GM19372 (cell line): Measurements from ENCODE around the gene RALGAPA1.
A peak's percentile ranks its signal among the peaks of the same experiment; 100 is the strongest.

Source experiments
- ATAC-seq: cut with Tn5 transposase; IDR thresholded peaks from one replicate; pipeline ENCODE4 v1.9.1; 2021; ENCODE audit warnings: mild to moderate bottlenecking, low read depth, moderate library complexity; ENCODE audit not compliant: unreplicated experiment

The RALGAPA1 gene

DNA sequence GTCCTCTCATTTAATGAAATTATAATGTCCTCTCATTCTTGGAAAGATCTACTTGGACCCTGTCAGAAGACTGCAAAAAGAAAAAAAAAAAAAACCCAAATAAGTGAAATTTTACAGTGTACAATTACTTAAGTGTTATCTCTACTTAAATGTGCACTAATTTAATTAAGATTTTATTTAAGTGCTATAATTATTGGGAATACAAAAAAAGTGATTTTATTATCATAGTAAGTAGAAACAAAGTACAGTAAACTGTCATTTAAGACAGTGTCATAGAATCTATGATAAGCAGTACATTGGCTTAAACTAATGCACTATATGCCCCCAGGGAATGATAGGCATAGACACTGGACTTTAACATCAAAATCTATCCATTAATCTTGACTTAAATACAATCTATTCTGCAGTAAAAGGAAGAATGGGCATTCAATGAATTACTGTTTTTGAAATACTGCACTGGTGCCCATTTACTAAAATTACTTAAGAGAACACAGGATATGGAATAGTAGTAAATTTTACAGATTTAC is 251.8 kb downstream of the RALGAPA1 start:
- ATAC-seq, result no peak

DNA sequence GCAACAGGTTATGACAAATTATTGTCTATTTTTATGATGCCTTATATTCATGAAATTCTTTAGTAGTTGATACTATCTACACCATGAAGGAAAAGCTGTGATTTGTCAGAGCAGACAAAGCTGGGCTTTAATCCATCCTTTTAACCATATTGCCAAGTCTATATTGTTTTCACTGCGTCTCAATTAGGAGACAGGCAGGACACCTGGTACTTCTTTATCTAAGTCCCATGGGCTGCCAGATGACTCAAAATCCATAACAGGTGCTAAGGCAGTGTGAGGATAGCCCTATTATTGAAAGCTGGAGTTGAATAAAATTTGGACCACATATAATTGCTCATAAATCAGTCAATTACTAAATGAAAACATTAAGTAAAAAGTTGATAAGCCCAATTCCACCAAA is 252.5 kb downstream of the RALGAPA1 start:
- no peak for ATAC-seq

DNA sequence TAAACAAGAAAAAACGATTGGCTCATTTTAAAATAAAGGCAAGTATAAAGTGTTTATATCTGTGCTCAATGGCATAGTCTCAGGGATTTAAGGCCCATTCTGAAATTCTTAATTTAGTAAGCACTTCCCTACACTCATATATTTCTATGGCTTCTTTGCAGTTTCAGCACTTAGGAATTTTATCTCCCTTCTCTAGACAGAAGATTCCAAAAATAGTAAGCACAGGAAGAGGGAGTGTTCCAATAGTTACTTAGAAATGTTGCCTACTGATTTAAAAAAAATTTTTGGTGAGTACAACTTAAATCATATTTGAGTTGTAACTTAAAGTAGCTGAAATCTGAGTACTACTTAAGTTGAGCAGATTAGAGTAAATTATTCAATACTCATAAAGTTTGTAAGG is 255.3 kb downstream of the RALGAPA1 start:
- no peak for ATAC-seq

DNA sequence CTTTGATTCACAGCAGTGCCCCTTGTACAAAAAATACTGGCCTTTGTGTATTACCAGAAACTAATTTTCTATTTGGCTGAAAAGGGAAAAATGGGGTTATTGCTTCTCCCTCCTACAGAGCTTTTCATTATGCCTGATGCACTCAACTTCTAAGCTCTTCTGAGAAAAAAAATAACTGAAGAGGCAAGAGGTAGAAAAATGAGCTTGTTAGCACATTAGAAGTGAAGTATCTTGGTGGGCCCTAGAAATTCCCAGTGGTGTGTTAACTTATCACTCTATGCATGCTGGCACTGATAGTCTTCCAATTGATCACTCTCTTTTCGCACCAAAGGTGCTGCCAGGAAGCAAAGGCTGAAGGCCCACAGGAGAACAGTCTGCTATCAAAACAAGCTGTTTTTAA is 258.0 kb downstream of the RALGAPA1 start:
- ATAC-seq, result no peak

DNA sequence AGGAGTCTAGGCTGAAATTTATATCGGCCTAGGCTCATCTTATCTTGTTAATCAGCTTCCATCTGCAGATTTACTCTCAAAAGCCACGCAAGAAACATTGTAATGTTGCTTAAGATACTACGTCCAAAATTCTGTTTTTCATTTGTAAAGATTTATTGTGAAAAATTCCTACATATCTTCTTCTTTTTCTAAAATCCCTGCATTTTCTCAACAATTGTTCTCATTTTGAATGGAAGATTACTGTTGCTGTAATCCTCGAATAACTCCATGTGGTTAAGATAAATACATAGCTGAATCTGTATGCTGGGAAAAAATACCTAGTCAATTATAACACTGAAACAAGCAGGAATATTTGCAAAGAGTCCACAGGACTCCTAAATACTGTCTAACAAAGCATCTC is 259.5 kb downstream of the RALGAPA1 start:
- no peak for ATAC-seq

DNA sequence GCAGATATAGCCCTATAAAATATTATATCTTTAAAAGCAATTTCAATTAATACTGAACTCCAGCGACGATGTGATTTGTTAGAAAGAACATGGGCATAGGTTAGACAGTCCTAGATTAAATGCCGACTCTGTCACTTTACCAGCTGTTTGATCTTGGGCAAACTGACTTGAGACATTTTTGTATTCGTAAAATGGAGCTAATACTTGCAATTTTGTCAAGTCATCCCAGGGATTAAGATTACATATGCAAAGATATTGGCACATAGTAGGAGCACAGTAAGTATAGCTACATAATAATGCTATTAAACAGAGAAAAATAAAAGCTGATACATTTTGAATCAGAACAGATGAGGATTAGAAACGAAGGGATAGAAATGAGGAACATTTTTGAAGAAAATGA is 266.1 kb downstream of the RALGAPA1 start:
- no peak for ATAC-seq

DNA sequence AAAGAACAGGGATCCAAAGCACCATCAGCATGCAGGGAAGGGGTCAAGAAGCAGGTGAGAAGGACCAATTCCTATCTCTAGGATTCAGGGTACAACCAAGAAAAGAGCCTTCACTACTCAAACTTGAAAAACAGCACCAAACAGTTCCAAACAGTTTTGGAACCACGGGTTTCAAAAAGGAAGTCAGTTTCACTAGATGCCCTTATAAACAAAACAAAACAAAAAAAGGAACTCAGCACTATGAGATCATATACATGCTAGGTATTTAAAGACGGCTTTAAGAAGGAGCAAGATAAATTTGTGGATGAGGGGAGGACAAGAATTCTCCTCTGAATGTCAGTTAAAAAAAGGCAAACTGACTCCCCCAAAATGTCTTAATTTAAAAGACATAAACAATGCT is 269.1 kb downstream of the RALGAPA1 start:
- ATAC-seq, result no peak

DNA sequence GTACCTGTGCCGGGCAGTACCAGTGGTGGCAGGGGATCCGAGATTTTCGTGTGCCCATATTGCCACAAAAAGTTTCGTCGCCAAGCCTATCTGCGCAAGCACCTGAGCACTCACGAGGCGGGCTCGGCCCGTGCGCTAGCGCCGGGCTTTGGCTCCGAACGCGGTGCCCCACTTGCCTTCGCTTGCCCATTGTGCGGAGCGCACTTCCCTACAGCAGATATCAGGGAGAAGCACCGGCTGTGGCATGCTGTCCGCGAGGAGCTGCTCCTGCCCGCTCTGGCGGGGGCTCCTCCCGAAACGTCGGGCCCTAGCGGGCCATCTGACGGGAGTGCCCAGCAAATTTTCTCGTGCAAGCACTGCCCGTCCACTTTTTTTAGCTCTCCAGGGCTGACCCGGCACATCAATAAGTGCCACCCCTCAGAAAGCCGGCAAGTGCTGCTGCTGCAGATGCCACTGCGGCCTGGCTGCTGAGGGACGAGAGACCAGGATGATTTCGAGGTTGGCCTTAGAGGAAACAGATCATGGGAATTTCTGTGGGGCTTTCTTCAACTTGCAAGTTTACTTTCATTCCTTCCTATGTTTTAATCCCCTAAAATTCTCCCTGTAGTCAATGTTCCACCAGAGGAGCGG is 273.5 kb downstream of the RALGAPA1 start:
- no peak for ATAC-seq

DNA sequence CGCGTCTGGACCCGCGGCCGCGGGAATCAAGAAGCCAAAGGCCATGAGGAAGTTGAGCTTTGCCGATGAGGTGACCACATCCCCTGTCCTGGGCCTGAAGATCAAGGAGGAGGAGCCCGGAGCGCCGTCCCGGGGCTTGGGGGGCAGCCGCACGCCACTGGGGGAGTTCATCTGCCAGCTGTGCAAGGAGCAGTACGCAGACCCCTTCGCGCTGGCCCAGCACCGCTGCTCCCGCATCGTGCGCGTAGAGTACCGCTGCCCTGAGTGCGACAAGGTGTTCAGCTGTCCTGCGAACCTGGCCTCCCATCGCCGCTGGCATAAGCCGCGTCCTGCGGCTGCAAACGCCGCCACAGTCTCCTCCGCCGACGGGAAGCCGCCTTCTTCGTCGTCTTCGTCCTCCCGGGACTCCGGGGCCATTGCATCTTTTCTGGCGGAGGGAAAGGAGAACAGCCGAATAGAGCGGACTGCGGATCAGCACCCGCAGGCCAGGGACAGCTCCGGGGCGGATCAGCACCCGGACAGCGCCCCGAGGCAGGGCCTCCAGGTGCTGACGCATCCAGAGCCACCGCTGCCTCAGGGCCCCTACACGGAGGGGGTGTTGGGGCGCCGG is 274.1 kb downstream of the RALGAPA1 start:
- peak; percentile 46 for ATAC-seq

DNA sequence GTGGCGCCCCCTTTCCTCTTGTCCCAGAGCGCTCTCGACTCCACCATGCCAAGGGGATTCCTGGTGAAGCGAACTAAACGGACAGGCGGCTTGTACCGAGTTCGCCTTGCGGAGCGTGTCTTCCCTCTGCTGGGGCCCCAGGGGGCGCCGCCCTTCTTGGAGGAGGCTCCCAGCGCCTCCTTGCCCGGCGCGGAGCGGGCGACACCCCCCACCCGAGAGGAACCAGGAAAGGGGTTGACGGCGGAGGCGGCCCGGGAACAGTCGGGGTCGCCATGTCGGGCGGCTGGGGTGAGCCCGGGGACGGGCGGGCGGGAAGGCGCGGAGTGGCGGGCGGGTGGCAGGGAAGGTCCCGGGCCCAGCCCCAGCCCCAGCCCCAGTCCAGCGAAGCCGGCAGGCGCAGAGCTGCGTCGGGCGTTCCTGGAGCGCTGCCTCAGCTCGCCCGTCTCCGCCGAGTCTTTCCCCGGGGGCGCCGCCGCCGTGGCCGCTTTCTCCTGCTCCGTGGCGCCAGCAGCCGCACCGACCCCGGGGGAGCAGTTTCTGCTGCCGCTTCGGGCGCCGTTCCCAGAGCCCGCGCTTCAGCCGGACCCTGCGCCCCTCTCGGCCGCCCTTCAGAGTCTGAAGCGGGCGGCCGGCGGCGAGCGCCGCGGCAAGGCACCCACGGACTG is 274.8 kb downstream of the RALGAPA1 start:
- peak; percentile 8 for ATAC-seq

DNA sequence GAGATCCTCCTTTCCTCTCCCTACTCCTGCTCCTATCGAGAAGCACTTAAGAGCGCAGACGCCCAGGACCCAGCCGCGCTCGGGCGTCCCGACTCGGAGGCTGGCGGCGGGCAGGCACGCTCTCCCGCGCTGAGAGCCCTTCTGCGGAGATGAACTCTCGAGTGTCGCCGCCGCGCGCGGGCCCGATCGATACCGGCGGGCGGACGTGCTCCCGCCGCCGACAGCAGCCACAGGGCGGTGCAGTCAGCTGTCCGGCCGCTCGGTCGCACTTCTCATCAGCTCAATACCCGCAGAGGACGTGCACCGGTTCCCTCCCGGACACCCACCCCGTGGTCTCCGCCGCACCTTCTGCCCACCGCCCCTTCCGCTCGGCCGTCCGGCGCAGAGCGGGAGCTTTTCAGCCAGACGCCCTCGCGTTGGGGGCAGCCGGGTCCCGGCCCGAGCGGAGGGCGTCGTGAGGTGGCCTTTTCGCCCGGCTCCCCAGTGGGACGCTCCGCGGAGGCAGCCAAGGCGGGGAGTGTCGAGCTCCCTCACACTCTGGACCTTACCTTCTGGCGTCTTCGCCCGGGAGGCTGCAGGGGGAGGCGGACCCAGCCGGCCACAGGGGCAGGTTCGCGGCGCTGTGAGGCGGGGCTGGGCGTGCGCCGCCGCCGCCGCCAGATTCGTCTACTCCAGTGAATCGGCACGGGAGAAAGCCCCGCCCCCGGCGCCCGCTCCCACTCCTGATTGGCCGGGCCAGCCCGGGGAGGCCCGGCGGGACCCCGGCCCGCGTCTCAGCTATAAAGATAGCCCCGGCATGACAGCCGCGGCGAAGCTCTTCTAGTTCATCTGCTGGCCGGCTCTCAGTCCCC is 275.5 kb downstream of the RALGAPA1 start, which contains the start of gene INSM2:
INSM2 (plus strand) TSS at position 808 of the 851 bp plus-strand sequence. CDS start 89 bp downstream, outside the sequence.
- ATAC-seq, result peak; percentile 80

DNA sequence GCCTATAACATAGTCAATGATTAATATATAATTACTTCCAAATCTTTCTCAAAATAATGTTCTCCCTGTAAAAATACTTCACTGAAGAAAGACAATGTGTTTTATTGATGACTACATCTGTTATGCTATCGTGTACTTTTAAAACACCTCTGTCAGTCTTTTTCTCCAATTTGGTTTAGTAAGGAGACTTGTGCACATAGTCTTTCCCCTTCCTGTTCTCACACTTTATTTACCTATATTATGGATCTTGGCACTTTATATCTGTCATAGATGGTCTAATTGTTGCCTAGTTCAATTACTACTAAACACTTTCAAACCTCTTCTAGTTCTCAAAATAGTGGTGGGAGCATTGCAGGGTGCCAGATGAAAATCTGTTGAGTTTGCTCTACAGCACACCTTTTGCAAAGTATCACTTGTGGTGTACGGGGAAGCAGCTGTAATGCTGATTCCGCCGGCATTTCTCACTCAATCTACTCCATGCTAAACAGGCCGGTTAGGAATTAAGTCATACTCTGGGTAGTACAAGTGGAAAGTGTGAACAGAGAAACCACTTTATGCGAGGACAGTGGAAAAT is 276.2 kb downstream of the RALGAPA1 start:
- peak; percentile 0 for ATAC-seq

DNA sequence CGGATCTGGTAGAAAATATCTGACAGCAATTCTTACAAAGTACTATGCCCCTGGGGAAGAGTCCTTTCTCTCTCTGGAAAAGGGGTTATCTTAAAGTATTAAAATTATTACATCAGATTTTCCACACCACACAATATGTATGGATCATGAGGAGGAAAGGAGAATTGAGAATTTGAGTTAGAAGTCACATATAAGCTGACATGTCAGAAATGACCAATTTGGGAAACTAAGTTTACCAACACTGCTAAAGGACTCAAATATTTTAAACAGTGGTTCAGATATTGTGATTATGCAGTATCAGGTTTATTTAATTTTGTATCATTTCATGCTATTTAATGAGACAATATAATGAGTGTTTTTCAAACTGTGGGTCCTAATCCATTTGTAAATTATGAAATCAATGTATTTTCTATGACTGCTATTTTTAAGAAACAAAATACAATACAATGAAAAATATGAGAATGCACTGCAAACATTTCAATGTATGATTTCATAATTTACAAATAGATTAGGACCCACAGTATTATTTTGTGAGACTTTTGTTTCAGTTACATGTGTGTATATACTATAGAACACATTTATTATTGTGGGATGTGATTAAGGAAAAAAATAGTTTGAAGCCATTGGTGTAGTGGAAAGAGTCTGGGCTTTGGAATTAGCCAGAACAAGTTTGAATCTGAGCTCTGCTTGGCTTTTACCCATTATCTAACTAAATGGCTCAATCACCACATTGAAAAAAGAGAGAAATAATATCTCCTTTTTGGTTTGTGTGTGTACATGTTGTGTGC is 276.9 kb downstream of the RALGAPA1 start:
- ATAC-seq, result no peak

DNA sequence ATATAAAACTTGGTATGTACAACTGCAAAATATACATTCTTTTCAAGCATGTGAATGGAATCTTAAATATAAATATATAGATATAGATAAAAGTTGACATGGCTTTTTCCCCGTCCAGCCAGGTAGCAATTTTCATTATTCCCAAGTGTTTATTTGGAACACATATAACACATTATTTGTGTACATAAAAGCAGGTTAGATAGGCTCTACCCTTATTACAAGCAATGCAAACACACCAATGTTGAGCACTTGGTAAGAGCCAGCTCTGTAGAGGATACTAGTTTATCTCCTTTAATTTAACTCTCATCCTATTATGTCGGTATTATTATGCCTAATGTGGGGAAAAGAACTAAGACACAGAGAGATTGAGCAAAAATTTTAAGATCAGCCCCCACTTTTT is 282.1 kb downstream of the RALGAPA1 start:
- no peak for ATAC-seq

DNA sequence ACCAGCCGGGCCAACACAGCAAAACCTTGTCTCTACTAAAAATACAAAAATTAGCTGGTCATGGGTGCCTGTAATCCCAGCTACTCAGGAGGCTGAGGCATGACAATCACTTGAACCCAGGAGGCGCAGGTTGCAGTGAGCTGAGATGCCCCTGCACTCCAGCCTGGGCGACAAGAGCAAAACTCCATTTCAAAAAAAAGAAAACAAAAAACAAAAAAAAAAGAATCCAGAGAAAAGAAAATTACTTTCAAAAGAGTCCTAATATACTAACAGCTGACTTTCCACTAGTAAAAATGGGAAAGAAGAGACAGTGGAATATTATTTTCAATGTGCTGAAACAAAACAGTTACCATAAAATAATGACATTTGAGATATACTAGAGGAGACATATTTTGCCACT is 283.4 kb downstream of the RALGAPA1 start:
- ATAC-seq, result no peak

DNA sequence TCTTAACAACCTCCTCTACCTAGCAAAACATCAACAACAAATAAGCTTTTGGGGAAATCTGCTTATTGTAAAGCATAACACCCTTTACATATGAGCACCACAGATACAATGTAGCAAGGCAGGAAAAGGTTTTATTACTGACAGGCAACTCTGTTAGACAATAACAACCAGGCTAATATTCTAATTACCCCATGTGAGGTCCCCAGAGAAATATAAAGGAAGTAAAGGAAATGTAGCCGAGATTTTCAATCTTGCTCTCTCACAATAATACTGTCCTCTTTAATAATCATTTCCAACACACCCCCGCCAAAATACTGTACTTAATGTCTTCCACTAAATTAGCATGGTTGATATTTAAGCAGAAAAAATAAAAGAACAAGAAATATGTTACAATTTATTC is 289.1 kb downstream of the RALGAPA1 start:
- ATAC-seq, result no peak

DNA sequence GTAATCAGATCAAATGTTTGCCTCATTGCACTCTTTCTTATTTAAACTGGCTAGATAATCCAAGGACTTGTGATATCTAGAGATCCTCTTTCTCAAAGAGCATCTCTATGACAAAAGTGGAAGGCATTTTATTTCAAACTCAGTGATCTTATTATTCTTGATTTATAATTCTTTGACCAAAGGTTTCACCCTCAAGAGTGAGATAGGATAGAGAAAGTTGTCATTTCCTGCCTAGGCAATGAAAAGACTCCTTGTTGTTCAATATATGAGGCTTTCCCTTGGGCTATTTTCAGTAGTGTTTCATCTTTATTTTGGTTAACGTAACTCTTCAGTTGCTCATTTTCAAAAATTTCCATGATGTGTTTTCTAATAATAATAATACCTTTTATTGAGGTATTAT is 293.2 kb downstream of the RALGAPA1 start:
- ATAC-seq, result no peak

DNA sequence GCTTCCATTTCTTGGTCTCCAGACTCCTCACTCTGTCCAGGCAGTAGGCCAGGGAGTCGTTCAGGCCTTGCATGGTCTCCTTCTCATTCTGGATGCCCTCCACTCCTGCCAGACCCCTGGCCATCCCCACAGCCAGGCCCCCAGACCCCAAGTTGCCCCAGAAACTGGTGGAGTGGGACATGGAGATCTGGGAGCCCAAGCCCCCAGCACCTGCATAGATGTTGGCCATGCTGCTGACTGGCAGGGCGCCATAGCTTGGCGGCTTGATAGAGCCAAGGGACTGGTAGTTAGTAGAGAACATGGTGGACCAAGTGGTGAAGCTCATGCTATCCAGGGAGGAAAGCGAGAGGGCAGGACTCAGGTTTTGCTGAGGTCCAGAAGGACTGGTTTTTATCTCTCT is 296.3 kb downstream of the RALGAPA1 start:
- ATAC-seq, result no peak

DNA sequence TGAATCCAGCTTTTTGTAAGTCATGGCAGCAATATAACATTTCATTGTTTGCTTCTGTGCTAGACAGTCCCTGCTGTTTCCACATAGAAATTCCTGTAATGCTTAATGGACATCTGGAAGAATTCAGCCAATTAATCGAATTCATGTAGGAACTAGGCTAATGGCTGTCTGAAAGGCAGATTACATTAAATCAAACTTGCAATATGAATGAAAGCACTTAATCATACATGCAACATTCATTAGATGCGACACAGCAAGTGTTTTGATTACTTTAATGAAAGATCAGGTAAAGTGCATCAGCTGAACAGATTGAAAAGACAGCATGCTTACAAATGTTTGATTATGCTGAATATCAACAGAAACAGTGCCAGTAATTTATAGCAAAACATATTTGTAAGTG is 299.2 kb downstream of the RALGAPA1 start:
- no peak for ATAC-seq

DNA sequence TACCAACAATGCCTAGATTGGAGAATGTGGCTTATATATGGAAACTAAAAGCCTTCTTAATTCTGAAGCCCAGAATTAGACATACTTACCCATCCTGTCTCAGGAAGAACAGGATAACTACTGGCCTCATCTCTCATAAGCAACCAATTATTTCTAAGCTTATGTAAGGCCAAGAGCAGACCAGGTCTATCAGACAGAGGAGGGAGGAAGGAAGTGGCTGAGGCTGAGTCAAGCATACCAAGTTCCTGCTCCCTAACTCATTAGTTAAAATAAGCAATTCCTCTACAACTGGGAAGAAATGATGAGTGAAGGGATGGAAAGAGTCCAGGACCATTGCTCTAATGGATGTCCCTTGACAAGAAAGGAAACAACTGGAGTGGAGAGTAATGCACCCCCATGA is 302.2 kb downstream of the RALGAPA1 start:
- no peak for ATAC-seq
